ENCODE results near the gene CAMK1D. TPM values are rescaled to one million over a fixed set of nuclear protein-coding genes. Genes with fewer than 3 reads are reported as not detected.
A peak's percentile ranks its signal among the peaks of the same experiment; 100 is the strongest.
"Not testable (repeated sequence)": the region's sequence is repeated elsewhere in the genome, so short reads cannot be mapped to it uniquely, and the experiment has no call there.

CAMK1D gene
- total and polyA plus RNA-seq, 5 donors: 15.2 to 44.1 (median 26.6) TPM

DNA sequence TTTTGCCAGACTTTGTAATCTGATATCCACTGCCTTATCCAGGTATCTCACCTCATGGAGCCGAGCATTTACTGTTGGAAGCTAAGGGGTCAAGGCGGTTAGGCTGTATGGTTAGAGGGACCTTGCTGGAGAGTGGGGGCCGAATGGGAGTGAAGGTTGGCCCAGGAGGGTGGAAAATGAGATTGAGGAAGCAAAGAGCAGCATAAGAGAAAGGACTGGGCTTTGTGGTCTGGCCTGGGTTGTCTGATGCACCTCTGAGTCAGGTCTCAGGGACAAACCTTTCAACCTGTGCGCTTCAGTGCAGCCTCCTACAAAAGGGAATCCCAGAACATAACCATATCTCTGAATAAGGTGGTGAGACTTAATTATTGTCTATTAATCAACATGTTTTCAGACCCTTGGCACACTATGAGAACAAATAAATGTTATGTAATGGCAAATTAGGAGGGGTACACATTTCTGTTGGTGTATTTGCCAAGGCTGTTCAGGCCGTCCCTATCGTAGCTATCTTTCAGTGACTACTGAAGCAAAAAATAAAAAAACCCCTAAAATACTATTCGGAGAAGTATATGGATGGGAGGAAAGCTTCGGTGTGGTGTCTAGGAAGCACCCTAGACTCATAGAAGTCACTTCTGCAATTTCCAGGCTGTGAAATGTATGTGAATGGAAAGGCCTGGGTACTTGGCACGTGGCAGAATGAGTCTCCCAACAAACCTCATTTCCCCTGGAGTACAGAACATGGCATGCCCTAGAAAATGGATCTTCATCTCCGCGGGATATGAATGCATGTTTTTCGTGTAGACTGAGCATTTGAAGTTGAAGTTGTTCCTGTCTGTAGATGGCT, 4.3 kb downstream of the CAMK1D start:
- H3K4me3 ChIP-seq (ENCODE audit: low read length): no peak overlapping the region
- no peaks in the 10 kb centered on the region for H3K4me1 ChIP-seq (ENCODE audit: control insufficient read depth, insufficient read depth, low read length)
- no peaks in the 10 kb centered on the region for H3K9me3 ChIP-seq (ENCODE audit: control insufficient read depth, low read length)
- H3K27ac ChIP-seq (ENCODE audit: low read length): no peak overlapping the region
- no peak for ATAC-seq
- intact Hi-C loops (cut with DNase I): no loop called here
- DNase-seq: no peak
- 82% methylated on average over 12 of the region's 12 CpGs for WGBS
- H3K27me3 ChIP-seq (ENCODE audit: control insufficient read depth, insufficient read depth): no peaks in the 10 kb centered on the region

DNA sequence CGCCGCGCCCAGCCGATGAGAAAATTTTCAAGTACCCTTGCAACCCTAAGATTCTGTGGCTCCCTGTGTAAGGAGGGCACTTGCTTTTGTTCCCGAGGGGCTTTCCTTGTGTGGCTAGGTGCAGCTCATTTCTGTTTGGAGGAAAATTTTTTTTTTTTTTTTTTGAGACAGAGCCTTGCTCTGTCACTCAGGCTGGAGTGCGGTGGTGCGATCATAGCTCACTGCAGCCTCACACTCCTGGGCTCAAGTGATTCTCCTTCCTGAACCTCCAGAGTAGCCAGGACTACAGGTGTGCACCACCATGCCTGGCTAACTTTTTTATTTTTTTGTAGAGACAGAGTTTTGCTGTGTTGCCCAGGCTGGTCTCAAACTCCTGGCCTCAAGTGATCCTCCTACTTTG, 5.3 kb downstream of the CAMK1D start:
- H3K27ac ChIP-seq (ENCODE audit: low read length); H3K9me3 ChIP-seq (ENCODE audit: control insufficient read depth, low read length); H3K4me3 ChIP-seq (ENCODE audit: low read length); DNase-seq; intact Hi-C loops (cut with DNase I); ATAC-seq; H3K4me1 ChIP-seq (ENCODE audit: control insufficient read depth, insufficient read depth, low read length); H3K27me3 ChIP-seq (ENCODE audit: control insufficient read depth, insufficient read depth): not testable (repeated sequence)
- 97% methylated on average over 7 of the region's 7 CpGs for WGBS

DNA sequence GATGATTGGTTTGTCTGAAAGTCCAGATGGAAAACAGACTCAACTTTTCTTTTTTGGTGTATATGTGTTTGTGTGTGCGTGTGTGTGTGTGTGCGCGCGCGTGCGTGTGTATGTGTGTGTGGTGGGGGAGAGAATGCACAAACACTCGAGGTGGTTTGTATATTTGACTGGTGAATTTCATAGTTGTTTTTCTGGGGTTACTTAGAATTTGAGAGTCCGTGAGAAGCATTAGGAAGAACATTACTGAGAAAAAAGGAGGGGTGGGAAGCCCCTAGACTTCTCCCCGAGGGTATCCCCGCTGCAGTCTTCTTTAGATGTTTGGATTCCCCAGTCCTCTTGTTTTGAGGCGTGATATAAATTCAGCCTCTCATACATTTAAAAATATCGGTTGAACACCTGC, 6.0 kb downstream of the CAMK1D start:
- Histone ChIP-seq H3K27ac (ENCODE audit: low read length) (no peak overlapping the region), H3K9me3 (ENCODE audit: control insufficient read depth, low read length) (no peaks in the 10 kb centered on the region), H3K27me3 (ENCODE audit: control insufficient read depth, insufficient read depth) (no peaks in the 10 kb centered on the region), H3K4me3 (ENCODE audit: low read length) (no peak overlapping the region), H3K4me1 (ENCODE audit: control insufficient read depth, insufficient read depth, low read length) (no peaks in the 10 kb centered on the region)
- intact Hi-C loops (cut with DNase I): no loop called here
- DNase-seq: no peak
- WGBS: 92% methylated on average over 12 of the region's 12 CpGs
- ATAC-seq: no peak

DNA sequence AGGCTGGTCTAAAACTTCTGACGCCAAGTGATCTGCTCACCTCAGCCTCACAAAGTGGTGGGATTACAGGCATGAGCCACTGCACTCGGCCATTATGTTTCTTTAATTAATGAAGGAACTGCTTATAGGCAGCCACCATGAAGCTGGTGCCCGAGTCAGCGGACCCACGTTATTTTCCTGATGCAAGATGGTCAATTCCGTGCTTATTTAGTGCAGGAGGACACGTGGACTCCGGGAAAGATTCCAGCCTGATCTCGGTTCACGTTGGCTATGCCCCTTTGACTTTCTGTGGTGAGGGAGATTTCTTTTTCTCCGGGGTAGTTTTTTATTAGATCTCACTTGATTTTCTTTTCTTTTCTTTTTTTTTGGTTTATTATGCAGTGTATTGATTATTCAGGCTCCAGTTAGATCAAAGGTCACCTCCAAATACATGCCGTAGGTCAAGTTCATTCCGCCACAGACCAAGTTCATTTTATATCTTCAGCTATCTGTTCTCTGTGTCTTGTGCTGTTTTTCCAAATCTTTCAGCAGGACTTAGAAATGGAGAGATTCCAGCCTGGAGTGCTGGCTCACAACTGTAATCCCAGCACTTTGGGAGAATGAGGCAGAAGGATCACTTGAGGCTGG, 8.3 kb downstream of the CAMK1D start:
- no peak overlapping the region for H3K4me3 ChIP-seq (ENCODE audit: low read length)
- DNase-seq (no peak), ATAC-seq (no peak)
- WGBS: 80% methylated on average over 13 of the region's 13 CpGs
- no peaks in the 10 kb centered on the region for H3K4me1 ChIP-seq (ENCODE audit: control insufficient read depth, insufficient read depth, low read length)
- no peaks in the 10 kb centered on the region for H3K27me3 ChIP-seq (ENCODE audit: control insufficient read depth, insufficient read depth)
- no peaks in the 10 kb centered on the region for H3K9me3 ChIP-seq (ENCODE audit: control insufficient read depth, low read length)
- H3K27ac ChIP-seq (ENCODE audit: low read length): no peak overlapping the region
- intact Hi-C loops (cut with DNase I): no loop called here

DNA sequence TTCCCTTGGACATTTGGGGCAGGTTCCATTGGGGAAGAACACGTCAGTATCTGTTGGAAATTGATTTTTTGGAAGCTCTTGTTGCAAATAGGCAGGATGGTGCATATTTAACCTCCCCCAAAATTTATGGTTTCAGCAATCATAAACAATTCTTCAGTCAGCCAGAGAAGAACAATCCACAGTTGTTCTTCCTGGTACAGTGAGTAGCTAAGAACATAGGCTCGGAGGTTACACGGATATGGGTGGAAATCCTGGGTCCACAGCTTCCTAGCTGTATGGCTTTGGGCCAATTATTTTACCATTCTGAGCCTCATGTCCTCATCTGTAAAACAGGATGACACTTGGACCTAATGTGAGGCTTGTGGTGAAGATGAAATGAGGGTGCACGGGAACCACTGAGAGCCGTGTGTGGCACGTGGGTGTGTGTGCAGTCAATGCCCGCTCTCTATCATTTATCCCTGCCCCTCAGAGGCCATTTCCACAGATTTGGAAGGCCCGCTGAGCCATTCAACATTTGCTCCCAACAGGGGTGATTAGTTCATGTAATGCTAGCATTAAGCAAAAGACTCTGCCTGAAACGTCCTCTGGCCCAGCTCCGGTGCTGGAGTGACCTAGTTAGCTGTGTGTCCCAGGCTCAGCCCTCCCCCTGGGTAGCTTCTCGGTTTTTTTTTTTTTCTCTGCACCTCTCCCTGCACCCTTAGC, 9.7 kb downstream of the CAMK1D start:
- WGBS: 38% methylated on average over 11 of the region's 11 CpGs

DNA sequence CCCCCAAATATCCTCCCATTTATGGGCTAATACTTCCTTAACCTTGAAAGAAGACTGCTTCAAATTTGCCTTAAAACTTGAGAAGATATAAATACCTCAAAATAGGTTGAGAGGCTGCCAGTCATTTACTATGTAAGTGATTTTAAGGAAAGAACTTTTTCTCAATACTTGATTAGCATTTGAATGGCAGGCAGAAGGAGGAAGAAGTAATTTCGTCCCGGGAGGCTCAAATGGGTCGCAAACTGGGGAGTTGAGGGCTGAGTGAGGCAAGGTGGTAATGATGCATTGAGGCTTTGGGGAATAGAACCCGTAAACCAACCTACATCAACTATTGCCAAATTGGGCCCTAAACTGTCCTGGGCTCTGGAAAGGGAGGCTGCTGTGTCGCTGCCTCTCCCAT, 11.1 kb downstream of the CAMK1D start:
- H3K27ac ChIP-seq (ENCODE audit: low read length): no peak overlapping the region
- 88% methylated on average over 5 of the region's 5 CpGs for WGBS

More for the DNA sequence above, 9.7 kb downstream of the CAMK1D start:
- DNase-seq (peak; percentile 42 to 81 (median 75)), ATAC-seq (peak; percentile 70 to 74)
- no peaks in the 10 kb centered on the region for H3K9me3 ChIP-seq (ENCODE audit: control insufficient read depth, low read length)
- H3K4me3 ChIP-seq (ENCODE audit: low read length): no peak overlapping the region
- no peaks in the 10 kb centered on the region for H3K27me3 ChIP-seq (ENCODE audit: control insufficient read depth, insufficient read depth)
- intact Hi-C loops (cut with DNase I): no loop called here
- H3K27ac ChIP-seq (ENCODE audit: low read length): no peak overlapping the region
- H3K4me1 ChIP-seq (ENCODE audit: control insufficient read depth, insufficient read depth, low read length): no peaks in the 10 kb centered on the region

DNA sequence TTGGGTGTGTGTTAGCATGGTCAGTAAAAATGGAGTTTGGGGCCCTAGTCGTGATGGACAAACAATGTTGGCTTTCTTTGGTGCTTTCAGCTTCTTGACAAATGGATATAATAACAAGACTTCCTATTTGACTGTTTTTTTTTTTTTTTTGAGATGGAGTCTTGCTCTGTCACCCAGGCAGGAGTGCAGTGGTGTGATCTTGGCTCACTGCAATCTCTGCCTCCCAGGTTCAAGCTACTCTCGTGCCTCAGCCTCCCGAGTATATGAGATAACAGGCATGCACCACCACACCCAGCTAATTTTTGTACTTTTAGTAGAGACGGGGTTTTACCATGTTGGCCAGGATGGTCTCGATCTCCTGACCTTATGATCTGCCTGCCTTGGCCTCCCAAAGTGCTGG, 11.8 kb downstream of the CAMK1D start:
- H3K9me3 ChIP-seq (ENCODE audit: control insufficient read depth, low read length); ATAC-seq; DNase-seq; H3K4me3 ChIP-seq (ENCODE audit: low read length); H3K27ac ChIP-seq (ENCODE audit: low read length); H3K27me3 ChIP-seq (ENCODE audit: control insufficient read depth, insufficient read depth); H3K4me1 ChIP-seq (ENCODE audit: control insufficient read depth, insufficient read depth, low read length); intact Hi-C loops (cut with DNase I): not testable (repeated sequence)
- WGBS: 76% methylated on average over 5 of the region's 5 CpGs

More for the DNA sequence above, 11.1 kb downstream of the CAMK1D start:
- ATAC-seq (no peak), DNase-seq (no peak)
- Histone ChIP-seq H3K27me3 (ENCODE audit: control insufficient read depth, insufficient read depth) (no peaks in the 10 kb centered on the region), H3K4me3 (ENCODE audit: low read length) (no peak overlapping the region), H3K4me1 (ENCODE audit: control insufficient read depth, insufficient read depth, low read length) (no peaks in the 10 kb centered on the region), H3K9me3 (ENCODE audit: control insufficient read depth, low read length) (no peaks in the 10 kb centered on the region)
- intact Hi-C loops (cut with DNase I): no loop called here

DNA sequence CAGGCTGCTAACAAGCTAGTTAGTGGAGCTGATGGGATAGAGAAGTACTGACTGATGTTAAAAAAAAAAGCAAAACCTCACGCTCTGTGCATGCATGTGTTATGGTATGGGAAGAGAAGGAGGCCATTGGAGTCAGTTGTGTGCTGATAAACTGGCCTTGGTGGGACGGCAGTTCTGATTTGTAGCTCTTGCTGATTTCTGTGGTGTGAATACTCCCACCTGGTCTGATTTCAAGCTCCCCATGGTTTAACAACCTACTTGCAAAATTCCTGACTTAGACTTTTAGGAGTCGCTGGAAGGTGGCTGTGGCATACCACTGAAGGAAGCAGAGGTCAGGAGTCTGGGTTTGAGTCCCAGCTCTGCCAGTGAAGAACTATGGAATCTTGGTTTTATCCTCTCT, 15.2 kb downstream of the CAMK1D start:
- WGBS: 94% methylated on average over 3 of the region's 3 CpGs
- DNase-seq (no peak), ATAC-seq (no peak)
- H3K4me3 ChIP-seq (ENCODE audit: low read length): no peak overlapping the region
- no peak overlapping the region for H3K27ac ChIP-seq (ENCODE audit: low read length)
- H3K9me3 ChIP-seq (ENCODE audit: control insufficient read depth, low read length): no peaks in the 10 kb centered on the region
- H3K27me3 ChIP-seq (ENCODE audit: control insufficient read depth, insufficient read depth): no peaks in the 10 kb centered on the region
- H3K4me1 ChIP-seq (ENCODE audit: control insufficient read depth, insufficient read depth, low read length): peaks cover 2% of the 10 kb centered on the region
- intact Hi-C loops (cut with DNase I): no loop called here

DNA sequence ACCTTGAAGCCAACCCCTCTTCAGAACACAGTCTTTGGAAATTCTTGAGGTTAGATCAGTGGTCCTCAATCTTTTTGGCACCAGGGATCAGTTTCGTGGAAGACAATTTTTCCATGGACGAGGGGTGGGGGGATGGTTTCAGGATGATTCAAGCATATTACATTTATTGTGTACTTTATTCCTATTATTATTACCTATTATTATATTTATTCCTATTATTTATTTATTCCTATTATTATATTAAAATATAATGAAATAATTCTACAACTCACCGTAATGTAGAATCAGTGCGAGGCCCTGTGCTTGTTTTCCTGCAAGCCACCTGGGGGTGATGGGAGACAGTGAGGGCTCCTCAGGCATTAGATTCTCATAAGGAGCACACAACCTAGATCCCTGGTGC, 17.9 kb downstream of the CAMK1D start:
- no peaks in the 10 kb centered on the region for H3K9me3 ChIP-seq (ENCODE audit: control insufficient read depth, low read length)
- ATAC-seq: no peak
- intact Hi-C loops (cut with DNase I): no loop called here

DNA sequence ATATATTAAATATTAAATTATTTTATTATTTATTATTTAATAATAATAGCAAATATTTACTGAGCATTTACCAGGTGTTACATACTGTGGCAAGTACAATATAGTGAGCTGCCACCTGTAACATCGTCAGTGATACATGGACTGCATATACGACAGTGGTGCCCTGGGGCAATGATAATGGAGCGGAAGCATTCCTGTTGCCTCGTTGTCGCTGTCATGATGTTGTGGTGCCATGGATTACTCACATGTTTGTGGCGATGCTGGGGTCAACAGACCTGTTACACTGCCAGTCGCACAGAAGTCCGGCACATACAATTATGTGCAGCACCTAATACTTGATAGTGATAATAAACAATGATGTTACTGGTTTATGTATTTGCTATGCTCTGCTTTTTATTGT, 20.6 kb downstream of the CAMK1D start:
- intact Hi-C loops (cut with DNase I): no loop called here
- peaks cover 2% of the 10 kb centered on the region for H3K4me1 ChIP-seq (ENCODE audit: control insufficient read depth, insufficient read depth, low read length)
- DNase-seq: no peak
- H3K9me3 ChIP-seq (ENCODE audit: control insufficient read depth, low read length): no peaks in the 10 kb centered on the region
- H3K27ac ChIP-seq (ENCODE audit: low read length): no peak overlapping the region
- H3K4me3 ChIP-seq (ENCODE audit: low read length): no peak overlapping the region
- no peak for ATAC-seq
- H3K27me3 ChIP-seq (ENCODE audit: control insufficient read depth, insufficient read depth): no peaks in the 10 kb centered on the region
- 91% methylated on average over 8 of the region's 8 CpGs for WGBS

More for the DNA sequence above, 17.9 kb downstream of the CAMK1D start:
- H3K4me1 ChIP-seq (ENCODE audit: control insufficient read depth, insufficient read depth, low read length): peaks cover 2% of the 10 kb centered on the region
- H3K27ac ChIP-seq (ENCODE audit: low read length): no peak overlapping the region
- H3K27me3 ChIP-seq (ENCODE audit: control insufficient read depth, insufficient read depth): no peaks in the 10 kb centered on the region
- WGBS: 87% methylated on average over 4 of the region's 4 CpGs
- no peak overlapping the region for H3K4me3 ChIP-seq (ENCODE audit: low read length)
- no peak for DNase-seq

DNA sequence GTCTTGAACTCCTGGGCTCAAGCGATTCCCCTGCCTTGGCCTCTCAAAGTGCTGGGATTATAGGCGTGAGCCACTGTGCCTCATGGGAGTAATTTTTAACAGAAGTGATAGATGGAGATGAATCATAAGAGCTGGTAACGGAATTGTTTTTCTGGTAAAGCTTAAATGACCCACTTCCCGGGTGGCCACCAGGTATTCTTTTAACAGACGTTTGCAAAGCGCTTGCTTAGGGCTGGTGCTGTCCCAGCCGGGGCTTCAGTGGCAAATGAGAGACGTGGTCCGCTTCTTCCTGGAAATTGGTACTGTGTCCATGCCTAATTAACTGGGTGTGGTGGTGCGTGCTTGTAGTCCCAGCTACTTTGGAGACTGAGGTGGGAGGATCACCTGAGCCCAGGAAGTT, 23.5 kb downstream of the CAMK1D start:
- 86% methylated on average over 10 of the region's 10 CpGs for WGBS
- no peak for DNase-seq
- Histone ChIP-seq H3K27me3 (ENCODE audit: control insufficient read depth, insufficient read depth) (no peaks in the 10 kb centered on the region), H3K27ac (ENCODE audit: low read length) (no peak overlapping the region), H3K9me3 (ENCODE audit: control insufficient read depth, low read length) (no peaks in the 10 kb centered on the region), H3K4me3 (ENCODE audit: low read length) (no peak overlapping the region), H3K4me1 (ENCODE audit: control insufficient read depth, insufficient read depth, low read length) (peaks cover 4% of the 10 kb centered on the region)
- intact Hi-C loops (cut with DNase I): no loop called here
- ATAC-seq: no peak
